Measurements from ENCODE around the gene KIF1B.

KIF1B gene

GRCh38 chr1:10209905-10210810 is at the start of gene KIF1B:
TSS of gene KIF1B (plus strand) at chr1:10210570. CDS start at chr1:10232329, 21,759 bp downstream.
- DNase-seq = peak; percentile 97

GRCh38 chr1:10160907-10161490 is 49.4 kb upstream of the KIF1B start:
- DNase-seq = no peak

- DNase-seq = no peak
Measured at GRCh38 chr1:10161541-10162290, 48.7 kb upstream of the KIF1B start.

GRCh38 chr1:10168912-10169514 is 41.4 kb upstream of the KIF1B start:
- DNase-seq = no peak

- DNase-seq = no peak
Measured at GRCh38 chr1:10170239-10170574, 40.2 kb upstream of the KIF1B start.

- DNase-seq = no peak
Measured at GRCh38 chr1:10171105-10171767, 39.1 kb upstream of the KIF1B start.

- DNase-seq = no peak
Measured at GRCh38 chr1:10171995-10172669, 38.2 kb upstream of the KIF1B start.

GRCh38 chr1:10173582-10173981 is 36.8 kb upstream of the KIF1B start:
- no peak for DNase-seq

- no peak for DNase-seq
Measured at GRCh38 chr1:10177876-10178275, 32.5 kb upstream of the KIF1B start.

GRCh38 chr1:10178597-10179405 is 31.6 kb upstream of the KIF1B start:
- no peak for DNase-seq

GRCh38 chr1:10179406-10180091 is 30.8 kb upstream of the KIF1B start:
- no peak for DNase-seq

- no peak for DNase-seq
Measured at GRCh38 chr1:10181154-10181553, 29.2 kb upstream of the KIF1B start.

GRCh38 chr1:10185759-10186158 is 24.6 kb upstream of the KIF1B start:
- DNase-seq = no peak

- DNase-seq = no peak
Measured at GRCh38 chr1:10186331-10187025, 23.9 kb upstream of the KIF1B start.

- DNase-seq = no peak
Measured at GRCh38 chr1:10187026-10187334, 23.4 kb upstream of the KIF1B start.

GRCh38 chr1:10188133-10188650 is 22.2 kb upstream of the KIF1B start:
- no peak for DNase-seq

GRCh38 chr1:10189659-10190058 is 20.7 kb upstream of the KIF1B start:
- no peak for DNase-seq

- DNase-seq = no peak
Measured at GRCh38 chr1:10192263-10192662, 18.1 kb upstream of the KIF1B start.

GRCh38 chr1:10193288-10193687 is 17.1 kb upstream of the KIF1B start:
- no peak for DNase-seq

GRCh38 chr1:10195570-10195969 is 14.8 kb upstream of the KIF1B start:
- no peak for DNase-seq
